K562 (cell line): ENCODE data around the gene PLXNB2. TPM values are rescaled to one million over a fixed set of nuclear protein-coding genes. Genes with fewer than 3 reads are reported as not detected.

ENCODE experiments used
- ATAC-seq: fragments of 200-7000 bp; cut with Tn5 transposase; 3 replicates; pipeline ENCODE4 v1.9.1; 2020; ENCODE audit warnings: moderate library complexity
- BruUV-seq: library from RNA; stranded (reverse); fragments of 400-500 nt; replicated peaks from 2 replicates; lab custom pipeline; 2021; lab: Mats Ljungman, UMichigan
- CTCF ChIA-PET: fragments of 300-600 bp; formaldehyde crosslinking; extraction: SDS; loops from one replicate; lab custom pipeline; 2021; ENCODE audit warnings: low intra/inter-chr PET ratio; lab: Yijun Ruan, JAX
- POLR2A ChIA-PET: fragments of 300-600, 350-650 bp; sonication (Branson Sonifier 250); formaldehyde crosslinking; extraction: SDS; loops from one replicate; lab custom pipeline; 2021; ENCODE audit warnings: antibody characterized with exemption, inconsistent platforms; lab: Yijun Ruan, JAX
- DNase-seq, 4 experiments: peaks; one replicate each; pipeline versions ENCODE4 v3.0.0 to v3.0.0-alpha.2; 2011 to 2018; ENCODE audit warnings: low spot score in 3 of 4, mixed read lengths in 3 of 4; ENCODE audit errors: extremely low read depth in 1 of 4
- FAIRE-seq: peaks from 2 replicates; lab custom pipeline; 2011; peaks lifted over from hg19 to GRCh38; lab: Jason Lieb, UNC
- H2AFZ ChIP-seq: 2 replicates; pipeline ENCODE4 v1.6.0; 2011; ENCODE audit warnings: low read depth, low read length, control low read depth, inconsistent platforms
- H3K27ac ChIP-seq: fragments of 200-600 bp; 3 replicates; pipeline ENCODE4 v1.8.0; 2011; ENCODE audit warnings: low read depth, mild to moderate bottlenecking, control low read depth, inconsistent platforms, low read length, moderate library complexity, mixed read lengths; ENCODE audit errors: extremely low read depth
- H3K27me3 ChIP-seq, 2 experiments: fragments of 300-600 bp in 1 of 2; 2 replicates in 1 of 2; 3 replicates in 1 of 2; pipeline versions ENCODE4 v1.6.0 to v1.8.0; 2011; ENCODE audit warnings: inconsistent platforms in 2 of 2, low read length in 2 of 2, mild to moderate bottlenecking in 1 of 2, mixed read lengths in 1 of 2, moderate library complexity in 1 of 2; ENCODE audit not compliant: control insufficient read depth in 2 of 2, insufficient read depth in 2 of 2
- H3K36me3 ChIP-seq: fragments of 300-600 bp; 3 replicates; pipeline ENCODE4 v1.8.0; 2011; ENCODE audit warnings: mild to moderate bottlenecking, low read length, inconsistent platforms; ENCODE audit not compliant: control insufficient read depth, insufficient read depth
- H3K4me1 ChIP-seq, 2 experiments: fragments of 200-600 bp in 1 of 2; replicated peaks in 1 of 2; 2 replicates in 1 of 2; 3 replicates in 1 of 2; pipeline versions ENCODE4 v1.5.1 to v1.8.0; 2011; ENCODE audit warnings: inconsistent platforms in 2 of 2, low read length in 2 of 2, mild to moderate bottlenecking in 1 of 2, mixed read lengths in 1 of 2, moderate library complexity in 1 of 2; ENCODE audit not compliant: control insufficient read depth in 2 of 2, insufficient read depth in 2 of 2
- H3K4me2 ChIP-seq: 2 replicates; pipeline ENCODE4 v1.6.1; 2011; ENCODE audit warnings: low read length, control low read depth, inconsistent platforms, mixed read lengths; ENCODE audit not compliant: insufficient read depth
- H3K4me3 ChIP-seq: fragments of 200-600 bp; sonication (generic), shearing (Covaris generic); 2 replicates; pipeline ENCODE4 v1.5.1; 2016; ENCODE audit warnings: control low read depth, inconsistent platforms
- H3K79me2 ChIP-seq: fragments of 200-600 bp; 3 replicates; pipeline ENCODE4 v1.8.0; 2011; ENCODE audit warnings: low read length, inconsistent platforms; ENCODE audit not compliant: control insufficient read depth, insufficient read depth
- H3K9ac ChIP-seq, 2 experiments: 2 replicates each; pipeline versions ENCODE4 v1.6.0 to v1.6.1; 2011; ENCODE audit warnings: low read depth in 2 of 2, low read length in 2 of 2, control low read depth in 1 of 2, inconsistent platforms in 1 of 2, mild to moderate bottlenecking in 1 of 2, mixed read lengths in 1 of 2; ENCODE audit not compliant: insufficient read depth in 1 of 2
- H3K9me1 ChIP-seq: one replicate; pipeline ENCODE4 v1.6.0; 2011; ENCODE audit warnings: inconsistent platforms, mild to moderate bottlenecking, low read length, moderate library complexity; ENCODE audit not compliant: control insufficient read depth, insufficient read depth
- H3K9me3 ChIP-seq: replicated peaks from 2 replicates; pipeline ENCODE4 v1.5.1; 2011; ENCODE audit warnings: low read depth, low read length, inconsistent platforms; ENCODE audit not compliant: control insufficient read depth, insufficient read depth
- H4K20me1 ChIP-seq: replicated peaks from 2 replicates; pipeline ENCODE4 v1.6.1; 2011; ENCODE audit warnings: low read length, inconsistent platforms, mixed read lengths; ENCODE audit not compliant: control insufficient read depth, insufficient read depth
- SNRNP70 ChIP-seq: fragments of 200-400 bp; formaldehyde crosslinking; optimal IDR thresholded peaks from 2 replicates; pipeline ENCODE3; 2017; ENCODE audit warnings: low read depth, low read length
- ZBTB11 ChIP-seq, 3 experiments: fragments of 200-800 bp in 1 of 3; fragments of 250-450 bp in 1 of 3; fragments of 450-650 bp in 1 of 3; sonication (Bioruptor Pico) in 1 of 3; sonication (Bioruptor generic) in 1 of 3; formaldehyde crosslinking in 1 of 3; IDR thresholded peaks; 2 replicates each; pipeline versions ENCODE4 v1.6.1 to v1.8.0; 2016 to 2022; ENCODE audit warnings: mild to moderate bottlenecking in 2 of 3, missing genetic modification characterization in 2 of 3, missing compliant biosample characterization in 1 of 3, moderate library complexity in 1 of 3
- ZNF740 ChIP-seq, 3 experiments: fragments of 200-800 bp in 1 of 3; sonication (Bioruptor generic) in 1 of 3; sonication (generic) in 1 of 3; formaldehyde crosslinking in 1 of 3; IDR thresholded peaks; 2 replicates each; pipeline versions ENCODE4 v1.6.1 to v1.8.0; 2016 to 2022; ENCODE audit warnings: mild to moderate bottlenecking in 2 of 3, missing compliant biosample characterization in 2 of 3, missing genetic modification characterization in 2 of 3, missing genetic modification reagents in 1 of 3
- WGBS: fragments of 100-300 bp; shearing (Covaris generic); methylation state at CpG from one replicate; pipeline ENCODE4 v1.1.6; 2016; ENCODE audit warnings: low coverage, mixed read lengths; ENCODE audit not compliant: insufficient coverage; ENCODE audit errors: missing lambda C conversion rate; 5-methylcytosine and 5-hydroxymethylcytosine counted together
- in situ Hi-C: fragments of 300-500 bp; cut with MboI; formaldehyde crosslinking; loops from 4 replicates; pipeline ENCODE4 v1.15.0; 2018; ENCODE audit warnings: inconsistent platforms, mixed read lengths
- intact Hi-C: fragments of 100-400 bp; cut with micrococcal nuclease; formaldehyde crosslinking; loops from 2 replicates; pipeline ENCODE4 v1.14.2; 2022
- polyA plus RNA-seq, 8 experiments: library from polyadenylated mRNA; depleted of rRNA in 4 of 8; stranded (reverse) in 5 of 8; unstranded in 3 of 8; fragments of >200 nt; fragmentation: Nextera tagmentation in 2 of 8; fragmentation: Illumina TruSeq in 1 of 8; extraction: Ambion mirVana in 2 of 8; extraction: Trizol in 1 of 8; gene quantifications; 2 replicates each; pipeline versions ENCODE4 v1.2.1 to v1.2.3, GENCODE V29; 2011 to 2014; ENCODE audit warnings: inconsistent platforms in 1 of 8, missing spikeins in 1 of 8
- total RNA-seq, 7 experiments: library from RNA; depleted of rRNA in 6 of 7; stranded (reverse); fragments of >200 nt in 6 of 7; fragmentation: Illumina TruSeq in 2 of 7; extraction: Trizol in 2 of 7; gene quantifications; 2 replicates each; pipeline versions ENCODE4 v1.2.1 to v1.2.3, GENCODE V29; 2011 to 2021; ENCODE audit warnings: low replicate concordance in 1 of 7

Gene PLXNB2
- total and polyA plus RNA-seq, 9 of the 15 experiments (the other 6 are each of a cell fraction or from before 2014, with no cell fraction given) = 0.15 to 45.1 (median 13.6) TPM

- Histone ChIP-seq H3K9ac (peak overlapping the region; percentile 80 to 96; a peak in 3 of 4 replicates), H3K27me3 (no peaks in the 10 kb centered on the region), H3K4me3 (peak overlapping the region; percentile 77), H4K20me1 (peaks cover 12% of the 10 kb centered on the region; the same call in 1 of the 2 replicates), H3K4me2 (peak overlapping the region; percentile 85; the same call in 1 of the 2 replicates), H3K27ac (peak overlapping the region; percentile 81), H3K36me3 (peaks cover 22% of the 10 kb centered on the region; the same call in 2 of the 3 replicates), H3K9me3 (no peaks in the 10 kb centered on the region), H2AFZ (no peak overlapping the region), H3K9me1 (peaks cover 4% of the 10 kb centered on the region), H3K4me1 (peaks cover 3 to 59% of the 10 kb centered on the region in 2 experiments; a peak in 4 of 5 replicates), H3K79me2 (peaks cover 47% of the 10 kb centered on the region)
- ATAC-seq (no peak), DNase-seq (no peak), FAIRE-seq (no peak)
- in situ Hi-C loops = loop anchor here (5.0 kb wide), 1 partner anchor 101 kb away; no protein-coding TSS in a partner anchor
- TF ChIP-seq ZBTB11 (CRISPR knock-in tag; IDR thresholded peaks at IDR 0.05) = peak in 1 of 3 experiments; percentile 68; a peak in 2 of 6 replicates
- 0 out of 2 replicates have a peak, but pooled peaks have one; percentile 5 for TF ChIP-seq ZNF740 (CRISPR knock-in tag; IDR thresholded peaks at IDR 0.05)
- TF ChIP-seq ZNF740 (tag; IDR thresholded peaks at IDR 0.05) = no peak
- TF ChIP-seq SNRNP70 = no peak
- WGBS = no CpG with 5 or more reads among the region's 9 CpGs
- BruUV-seq = no TSS peak
- ChIA-PET CTCF (interaction anchor here (0.6 to 2.1 kb wide), 5 partner anchors 49 to 131 kb away, joined by 3 to 8 read pairs (median 4); no protein-coding TSS in a partner anchor), POLR2A (interaction anchor here (0.6 to 0.7 kb wide), 2 partner anchors 15 to 232 kb away, joined by 3 to 4 read pairs; no protein-coding TSS in a partner anchor)
- intact Hi-C loops = loop anchor here (2.0 to 10.0 kb wide), 2 partner anchors 69 to 199 kb away; no protein-coding TSS in a partner anchor
These were observed 36.1 kb upstream of the PLXNB2 start for GRCh38 chr22:50343541-50343935.
